HG03108 (cell line): ENCODE results near the gene SCGB3A2.

Experiments used
- ATAC-seq: cut with Tn5 transposase; IDR thresholded peaks from one replicate; pipeline ENCODE4 v1.9.1; 2021; ENCODE audit warnings: moderate library complexity; ENCODE audit not compliant: unreplicated experiment

SCGB3A2 gene

GRCh38 chr5:147902609-147903115 lies 24.2 kb downstream of the SCGB3A2 start:
- no peak for ATAC-seq

GRCh38 chr5:147904110-147904509 lies 25.6 kb downstream of the SCGB3A2 start:
- ATAC-seq: no peak

DNA sequence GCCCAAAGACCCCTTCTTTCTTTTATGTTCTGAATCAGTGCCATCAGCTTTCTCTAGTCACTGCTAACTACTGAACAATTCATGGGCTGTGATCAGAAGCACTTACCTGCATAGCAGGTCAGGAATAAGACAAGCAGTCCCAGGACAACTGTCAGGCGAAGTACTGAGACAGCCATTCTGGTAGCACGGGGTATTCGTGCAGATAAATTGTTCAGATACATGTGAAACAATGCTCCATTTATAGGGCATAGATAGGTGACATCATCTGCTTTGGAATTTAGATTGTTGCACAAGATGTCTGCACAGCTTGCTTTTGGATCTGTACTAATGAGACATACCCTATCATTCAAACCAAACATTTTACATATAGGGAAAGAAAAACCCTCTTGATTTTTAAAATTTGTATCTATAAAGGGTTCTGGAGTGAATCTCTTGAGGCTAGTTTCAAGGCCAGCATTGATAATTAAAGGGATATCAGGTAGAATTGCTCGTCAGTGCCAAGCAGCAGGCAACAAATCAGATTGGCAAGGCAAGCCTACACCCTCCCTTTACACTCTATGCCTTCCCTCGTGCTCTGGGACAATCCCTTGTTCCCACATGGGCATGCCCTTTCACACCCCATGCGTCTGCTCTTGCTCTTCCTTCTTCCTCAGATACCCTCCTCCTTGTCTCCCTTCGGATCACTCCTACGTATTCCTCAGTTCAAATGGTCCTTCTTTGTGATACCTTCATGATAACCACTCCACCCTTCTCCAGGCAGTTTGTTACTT lies 28.0 kb downstream of the SCGB3A2 start, which contains the start of gene C5orf46:
TSS of gene C5orf46 (minus strand) at position 213 of the 770 bp plus-strand sequence. CDS start at position 176, 37 bp downstream.
- no peak for ATAC-seq

- no peak for ATAC-seq
These were observed 32.9 kb downstream of the SCGB3A2 start for GRCh38 chr5:147911427-147911826.

- ATAC-seq: no peak
These were observed 33.5 kb downstream of the SCGB3A2 start for GRCh38 chr5:147912011-147912410.

- ATAC-seq: no peak
These were observed 35.3 kb downstream of the SCGB3A2 start for GRCh38 chr5:147913786-147914185.

- no peak for ATAC-seq
These were observed 39.7 kb downstream of the SCGB3A2 start for GRCh38 chr5:147918101-147918685.

GRCh38 chr5:147918899-147919298 lies 40.4 kb downstream of the SCGB3A2 start:
- ATAC-seq: no peak

DNA sequence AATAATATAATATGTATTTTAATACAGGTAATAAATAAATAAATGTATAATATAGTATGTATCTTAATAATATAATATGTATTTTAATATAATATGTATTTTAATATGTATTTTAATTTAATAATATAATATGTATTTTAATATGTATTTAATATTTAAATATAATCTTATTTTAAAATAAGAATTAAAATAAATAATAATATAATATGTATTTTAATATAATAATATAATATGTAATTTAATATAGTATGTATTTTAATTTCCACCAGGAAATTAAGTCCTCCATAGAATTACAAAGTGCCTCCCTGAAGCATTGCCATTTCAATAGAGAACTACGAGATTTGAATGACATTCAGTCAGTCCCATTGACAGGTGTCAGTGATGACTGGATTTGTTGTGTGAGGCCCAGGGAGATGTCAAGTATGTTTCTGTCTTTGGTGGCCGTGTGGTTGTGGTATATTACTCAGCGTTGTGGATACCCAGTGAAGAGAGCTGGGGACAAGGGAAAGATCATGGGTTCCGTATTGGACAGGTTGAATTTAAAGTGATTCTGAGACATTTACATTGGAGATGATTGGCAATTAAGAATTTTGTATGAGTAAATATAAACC lies 42.0 kb downstream of the SCGB3A2 start:
- ATAC-seq: no peak

GRCh38 chr5:147921136-147921535 lies 42.6 kb downstream of the SCGB3A2 start:
- ATAC-seq: no peak

- no peak for ATAC-seq
These were observed 46.5 kb downstream of the SCGB3A2 start for GRCh38 chr5:147925020-147925419.

DNA sequence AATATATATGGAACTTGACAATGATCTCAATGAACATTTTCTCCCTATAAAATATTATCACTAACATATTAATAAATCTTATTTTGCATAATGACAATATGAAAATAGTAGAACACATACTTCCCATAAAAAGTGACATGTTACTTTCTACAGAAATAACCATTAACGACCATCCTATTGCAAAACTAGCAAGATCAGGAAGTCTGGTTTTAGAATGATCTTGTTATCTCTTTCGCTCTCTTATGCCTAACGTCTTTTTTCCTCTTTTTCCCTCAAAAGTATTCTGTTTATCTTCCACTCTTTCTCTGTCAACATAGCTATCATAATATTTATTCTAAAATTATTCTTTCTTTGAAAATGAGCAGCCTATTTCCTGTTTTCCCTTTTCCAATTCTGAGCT lies 49.4 kb downstream of the SCGB3A2 start:
- no peak for ATAC-seq

DNA sequence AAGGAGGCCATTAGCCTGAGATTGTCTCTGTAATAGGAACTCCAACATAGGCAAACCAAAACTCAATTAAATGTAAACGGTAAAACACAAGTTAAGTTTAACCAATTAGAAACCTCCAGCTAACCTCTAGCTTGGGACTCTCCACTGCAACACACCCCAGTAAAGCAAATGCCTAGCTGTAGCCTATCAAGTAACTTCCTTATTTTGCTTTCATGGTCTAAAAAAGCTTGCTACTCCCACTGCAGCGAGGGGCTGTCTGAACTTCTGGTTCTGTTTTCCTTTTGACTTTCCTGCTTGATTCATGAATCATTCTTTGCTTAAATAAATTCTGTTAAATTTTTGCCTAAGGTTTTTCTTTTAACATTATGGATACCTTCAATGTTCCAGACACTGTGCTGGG lies 52.3 kb downstream of the SCGB3A2 start:
- peak; percentile 59 for ATAC-seq
